ACC112 (cell line): Measurements from ENCODE around the gene SLC35F1.

Source experiments
- H2AFZ ChIP-seq: fragments of 200-600 bp; sonication (generic); one replicate; pipeline ENCODE4 v1.6.0; 2017; ENCODE audit warnings: antibody characterized with exemption, low read length; ENCODE audit not compliant: unreplicated experiment
- H3K27ac ChIP-seq: fragments of 200-600 bp; sonication (generic); 2 replicates; pipeline ENCODE4 v1.5.1; 2014; ENCODE audit warnings: low read depth, mild to moderate bottlenecking, antibody characterized with exemption, low read length, moderate library complexity
- H3K27me3 ChIP-seq: fragments of 200-600 bp; sonication (generic); 2 replicates; pipeline ENCODE4 v1.6.1; 2014; ENCODE audit warnings: mild to moderate bottlenecking, antibody characterized with exemption, low read length, moderate library complexity, mixed read lengths; ENCODE audit not compliant: insufficient read depth
- H3K36me3 ChIP-seq: fragments of 200-600 bp; sonication (generic); 2 replicates; pipeline ENCODE4 v1.6.1; 2016; ENCODE audit warnings: mild to moderate bottlenecking, antibody characterized with exemption, low read length, moderate library complexity, mixed read lengths; ENCODE audit not compliant: insufficient read depth
- H3K4me1 ChIP-seq: fragments of 200-600 bp; sonication (generic); one replicate; pipeline ENCODE4 v1.6.1; 2016; ENCODE audit warnings: low read length, mixed read lengths; ENCODE audit not compliant: insufficient read depth, unreplicated experiment, control insufficient read depth
- H3K4me3 ChIP-seq: fragments of 200-600 bp; sonication (generic); 2 replicates; pipeline ENCODE4 v1.5.1; 2014; ENCODE audit warnings: mild to moderate bottlenecking, low read depth, low read length
- H3K79me2 ChIP-seq: fragments of 200-600 bp; sonication (generic); one replicate; pipeline ENCODE4 v1.6.0; 2016; ENCODE audit warnings: low read length; ENCODE audit not compliant: control insufficient read depth, unreplicated experiment, insufficient read depth

SLC35F1 gene

DNA sequence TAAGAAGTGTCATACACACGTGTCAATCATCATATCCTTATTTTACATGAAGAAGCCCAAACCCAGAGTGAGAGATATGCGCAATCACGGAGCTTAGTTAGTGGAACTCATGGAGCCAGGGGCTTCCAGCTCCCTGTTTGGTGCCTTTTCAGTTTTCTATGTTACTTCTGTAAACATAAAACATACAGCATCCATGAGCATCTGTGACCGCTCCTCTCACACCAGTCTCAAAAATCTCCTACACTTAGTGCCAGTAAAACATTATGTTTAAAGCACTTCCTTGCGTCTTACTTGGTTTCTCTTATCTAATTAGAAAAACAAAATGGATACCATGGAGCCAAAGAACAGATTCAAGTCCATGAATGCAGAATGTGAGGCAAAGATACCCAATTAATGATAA lies 240.4 kb downstream of the SLC35F1 start:
- Histone ChIP-seq H3K4me3 (no peak overlapping the region), H3K79me2 (no peaks in the 10 kb centered on the region), H3K36me3 (no peaks in the 10 kb centered on the region), H3K27ac (no peak overlapping the region), H2AFZ (no peak overlapping the region), H3K4me1 (no peaks in the 10 kb centered on the region), H3K27me3 (no peaks in the 10 kb centered on the region)

DNA sequence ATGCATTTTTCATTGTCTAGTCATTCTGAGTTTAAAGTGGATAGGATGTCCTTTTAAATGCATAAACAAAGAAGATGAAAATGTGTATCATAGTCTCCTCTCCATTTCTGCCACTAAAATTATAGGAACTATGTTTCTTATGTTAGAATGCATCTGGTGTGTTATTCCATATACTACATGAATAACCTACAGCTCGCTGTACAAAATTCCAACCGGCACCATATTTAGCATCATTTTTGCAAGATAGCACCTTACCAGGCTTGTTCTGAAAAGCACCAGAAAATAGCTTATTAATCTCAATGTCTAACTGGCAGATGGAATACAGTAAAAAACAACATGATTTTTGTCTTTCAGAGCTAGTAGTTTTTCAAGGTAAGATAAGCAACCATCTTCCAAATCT lies 241.5 kb downstream of the SLC35F1 start:
- no peak overlapping the region for H2AFZ ChIP-seq
- no peak overlapping the region for H3K4me3 ChIP-seq
- H3K4me1 ChIP-seq = no peaks in the 10 kb centered on the region
- no peaks in the 10 kb centered on the region for H3K79me2 ChIP-seq
- H3K27me3 ChIP-seq = no peaks in the 10 kb centered on the region
- H3K27ac ChIP-seq = no peak overlapping the region
- no peaks in the 10 kb centered on the region for H3K36me3 ChIP-seq

DNA sequence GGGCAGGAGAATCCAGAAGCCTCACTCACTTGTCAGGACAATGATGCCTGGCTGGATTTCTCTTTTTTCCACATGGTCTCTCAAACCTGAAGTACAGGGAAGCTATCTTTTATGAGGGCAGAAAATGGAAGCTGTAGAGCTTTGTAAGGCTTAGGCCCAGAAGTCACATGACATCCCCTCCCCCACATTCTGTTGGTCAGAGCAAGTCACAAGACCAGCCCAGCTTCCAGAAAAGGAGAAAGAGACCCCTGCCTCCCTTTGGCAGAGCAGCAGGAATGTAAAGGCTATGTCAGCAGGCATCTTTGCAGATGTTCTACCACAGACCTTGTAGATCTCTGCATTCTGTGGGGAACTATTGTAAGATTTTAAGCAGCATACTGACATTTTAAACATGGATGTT lies 245.5 kb downstream of the SLC35F1 start:
- Histone ChIP-seq H3K79me2 (no peaks in the 10 kb centered on the region), H3K36me3 (no peaks in the 10 kb centered on the region), H3K4me3 (no peak overlapping the region), H3K27me3 (no peaks in the 10 kb centered on the region), H3K27ac (no peak overlapping the region), H3K4me1 (no peaks in the 10 kb centered on the region), H2AFZ (no peak overlapping the region)

DNA sequence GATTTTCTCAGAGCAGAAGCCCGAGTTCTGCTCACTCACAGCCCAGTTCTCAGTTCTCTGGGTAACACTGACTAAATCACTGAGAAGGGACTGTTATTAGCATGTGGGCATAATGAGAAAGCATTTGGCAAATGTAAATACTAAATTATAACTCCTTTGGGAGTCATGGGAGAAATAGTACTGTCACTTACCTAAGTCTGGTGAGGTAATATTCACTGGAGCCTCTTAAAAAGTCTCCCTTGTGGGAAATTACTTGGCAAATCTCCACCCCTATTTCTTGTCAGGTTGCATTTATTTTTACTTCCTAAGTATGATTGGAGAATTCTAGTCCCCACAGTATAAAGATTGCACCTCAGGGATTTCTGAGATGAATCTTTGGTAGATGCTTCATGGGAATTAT lies 254.3 kb downstream of the SLC35F1 start:
- Histone ChIP-seq H2AFZ (no peak overlapping the region), H3K4me1 (no peaks in the 10 kb centered on the region), H3K4me3 (no peak overlapping the region), H3K27ac (no peak overlapping the region), H3K27me3 (no peaks in the 10 kb centered on the region), H3K79me2 (no peaks in the 10 kb centered on the region), H3K36me3 (no peaks in the 10 kb centered on the region)

DNA sequence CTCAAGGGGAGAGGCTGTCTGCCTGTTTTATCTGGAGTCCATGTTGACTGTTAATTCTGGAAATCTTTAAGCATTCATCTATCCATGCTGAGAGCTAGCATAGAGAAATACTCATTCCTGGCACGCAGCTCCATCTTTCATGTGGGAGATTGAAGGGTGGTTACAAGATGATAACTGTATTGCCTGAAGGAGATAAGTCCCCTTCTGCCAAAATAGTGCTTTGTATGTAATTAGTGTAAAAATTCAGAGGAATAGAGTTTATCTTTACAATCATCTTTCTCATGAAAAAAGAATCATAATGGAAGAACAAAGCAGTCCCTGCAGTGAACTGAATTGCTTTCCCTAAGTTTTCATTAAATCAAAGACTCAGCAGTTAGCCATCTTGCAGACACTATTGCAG lies 256.5 kb downstream of the SLC35F1 start:
- Histone ChIP-seq H2AFZ (no peak overlapping the region), H3K27me3 (peaks cover 4% of the 10 kb centered on the region; the same call in 1 of the 2 replicates), H3K4me3 (no peak overlapping the region)

DNA sequence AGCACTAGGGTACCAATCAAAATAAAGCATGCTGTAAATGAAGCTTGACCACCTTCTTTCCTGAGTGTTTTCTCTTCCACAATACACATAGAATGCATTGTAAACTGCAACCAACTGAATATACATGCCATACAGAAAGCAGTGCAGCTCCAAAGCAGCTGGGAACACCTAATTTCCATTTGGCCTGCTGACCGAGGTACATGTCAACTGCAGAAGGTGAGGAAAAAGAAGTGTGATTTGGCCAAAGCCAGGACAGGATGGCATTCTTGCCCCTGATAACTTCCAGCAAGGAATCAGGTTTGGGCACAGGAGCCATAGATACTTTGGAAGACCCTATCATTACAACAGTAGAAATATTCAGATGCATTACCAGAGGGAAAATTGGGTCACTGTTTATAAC lies 258.4 kb downstream of the SLC35F1 start:
- Histone ChIP-seq H3K27me3 (peaks cover 4% of the 10 kb centered on the region; the same call in 1 of the 2 replicates), H3K79me2 (no peaks in the 10 kb centered on the region), H3K4me3 (no peak overlapping the region)

More for the DNA sequence above, 256.5 kb downstream of the SLC35F1 start:
- Histone ChIP-seq H3K79me2 (no peaks in the 10 kb centered on the region), H3K27ac (no peak overlapping the region), H3K4me1 (no peaks in the 10 kb centered on the region), H3K36me3 (no peaks in the 10 kb centered on the region)

DNA sequence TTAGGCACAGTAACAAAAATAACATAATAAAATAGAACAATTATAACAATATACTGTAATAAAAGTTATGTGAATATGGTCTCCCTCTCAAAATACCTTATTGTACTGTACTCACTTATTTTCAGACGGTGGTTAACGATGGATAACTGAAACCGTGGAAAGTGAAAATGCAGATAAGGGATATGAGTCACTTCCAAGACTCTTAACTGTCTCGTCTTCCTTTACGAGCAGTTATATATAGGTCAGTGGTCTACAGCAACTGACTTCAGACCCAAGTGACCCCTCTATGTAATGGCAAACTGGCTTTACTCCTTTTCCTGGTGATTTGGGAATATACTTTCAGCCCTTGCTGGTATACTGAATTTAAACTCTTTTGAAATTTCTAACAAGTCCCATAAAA lies 261.4 kb downstream of the SLC35F1 start:
- Histone ChIP-seq H2AFZ (no peak overlapping the region), H3K4me1 (no peaks in the 10 kb centered on the region), H3K4me3 (no peak overlapping the region), H3K79me2 (no peaks in the 10 kb centered on the region), H3K27ac (no peak overlapping the region), H3K27me3 (peaks cover 4% of the 10 kb centered on the region; the same call in 1 of the 2 replicates), H3K36me3 (no peaks in the 10 kb centered on the region)

More for the DNA sequence above, 258.4 kb downstream of the SLC35F1 start:
- Histone ChIP-seq H3K36me3 (no peaks in the 10 kb centered on the region), H2AFZ (no peak overlapping the region), H3K4me1 (no peaks in the 10 kb centered on the region), H3K27ac (no peak overlapping the region)

DNA sequence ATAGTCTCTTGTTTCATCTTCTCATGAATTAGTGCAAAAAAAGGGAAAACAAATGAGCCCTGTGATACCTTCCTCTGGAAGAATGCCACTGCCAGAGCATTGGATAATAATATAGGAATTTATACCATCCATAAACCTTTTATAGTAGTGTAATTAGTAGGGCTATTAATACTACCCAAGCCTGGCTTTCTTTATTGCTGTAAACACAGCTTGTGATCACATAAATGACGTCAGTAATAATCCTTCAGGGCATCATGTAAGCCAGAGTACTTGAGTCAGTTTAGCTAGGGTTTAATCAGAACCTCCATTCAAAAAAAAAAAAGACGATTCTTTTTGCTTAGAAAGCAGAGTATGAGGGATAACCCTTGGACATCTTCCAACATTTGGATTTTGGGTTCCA lies 264.8 kb downstream of the SLC35F1 start:
- no peak overlapping the region for H3K4me3 ChIP-seq
- H3K79me2 ChIP-seq = no peaks in the 10 kb centered on the region
- no peak overlapping the region for H3K27ac ChIP-seq
- H3K27me3 ChIP-seq = peaks cover 4% of the 10 kb centered on the region; the same call in 1 of the 2 replicates
- H2AFZ ChIP-seq = no peak overlapping the region
- no peaks in the 10 kb centered on the region for H3K36me3 ChIP-seq
- H3K4me1 ChIP-seq = no peaks in the 10 kb centered on the region

DNA sequence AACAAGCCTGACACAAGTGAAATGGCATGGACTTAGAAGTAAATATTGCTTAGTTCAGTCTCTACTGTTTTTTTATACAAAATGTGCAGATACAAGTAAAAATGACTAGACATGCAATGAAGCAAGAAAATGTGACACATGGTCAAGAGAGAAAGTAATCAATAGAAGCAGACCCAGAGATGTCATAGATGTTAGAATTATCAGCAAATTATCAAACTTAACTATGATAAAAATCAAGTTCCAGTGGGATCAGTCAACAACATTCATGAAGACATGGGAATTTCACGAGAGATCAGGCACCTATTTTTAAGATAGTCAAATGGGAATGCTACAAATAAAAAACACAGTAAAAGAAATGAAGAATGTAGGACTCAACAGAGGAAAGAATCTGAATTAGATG lies 267.0 kb downstream of the SLC35F1 start:
- no peak overlapping the region for H2AFZ ChIP-seq
- H3K4me3 ChIP-seq = no peak overlapping the region
- H3K36me3 ChIP-seq = no peaks in the 10 kb centered on the region
- no peaks in the 10 kb centered on the region for H3K4me1 ChIP-seq
- H3K27ac ChIP-seq = no peak overlapping the region
- H3K27me3 ChIP-seq = no peaks in the 10 kb centered on the region
- H3K79me2 ChIP-seq = no peaks in the 10 kb centered on the region

DNA sequence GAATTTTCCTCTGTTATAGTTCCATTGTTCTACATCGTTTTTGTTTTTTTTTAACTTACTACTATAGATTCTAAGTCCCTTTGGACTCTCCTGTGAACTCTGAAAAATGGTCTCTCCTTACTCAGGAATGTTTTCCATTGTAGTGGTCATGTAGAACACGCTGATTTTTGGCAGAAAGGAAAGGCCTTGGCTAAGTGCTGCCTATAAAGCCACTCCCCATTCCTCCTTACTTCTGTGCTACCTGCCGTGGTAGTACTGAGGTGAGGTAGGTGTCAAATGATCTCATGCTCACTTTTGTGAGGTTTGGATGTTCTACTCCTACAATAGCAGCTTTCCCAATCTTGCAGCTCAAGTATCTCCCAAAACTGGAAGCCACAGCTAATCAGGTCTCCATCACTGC lies 270.7 kb downstream of the SLC35F1 start:
- Histone ChIP-seq H3K27ac (no peak overlapping the region), H3K27me3 (no peaks in the 10 kb centered on the region)

DNA sequence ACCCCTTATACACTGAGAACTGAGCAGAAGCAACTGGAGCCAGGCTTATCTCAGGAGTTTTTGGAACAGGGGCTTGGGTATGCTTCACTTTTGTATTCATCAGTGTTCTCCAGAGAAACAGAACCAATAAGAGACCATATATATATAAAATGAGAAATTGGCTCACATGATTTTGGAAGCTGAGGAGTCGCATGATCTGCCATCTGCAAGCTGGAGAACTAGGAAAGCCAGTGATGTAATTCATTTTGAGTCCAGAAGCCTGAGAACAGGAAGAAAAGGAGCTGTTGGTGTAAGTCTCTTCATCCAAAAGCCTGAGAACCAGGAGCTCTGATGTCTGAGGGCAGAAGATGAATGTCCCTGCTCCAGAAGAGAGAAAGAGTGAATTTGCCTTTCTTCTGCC lies 272.0 kb downstream of the SLC35F1 start:
- H3K79me2 ChIP-seq = no peaks in the 10 kb centered on the region
- H3K27ac ChIP-seq = no peak overlapping the region

More for the DNA sequence above, 270.7 kb downstream of the SLC35F1 start:
- Histone ChIP-seq H3K4me1 (no peaks in the 10 kb centered on the region), H2AFZ (no peak overlapping the region), H3K4me3 (no peak overlapping the region), H3K79me2 (no peaks in the 10 kb centered on the region), H3K36me3 (no peaks in the 10 kb centered on the region)

More for the DNA sequence above, 272.0 kb downstream of the SLC35F1 start:
- Histone ChIP-seq H3K27me3 (no peaks in the 10 kb centered on the region), H3K36me3 (no peaks in the 10 kb centered on the region), H3K4me3 (no peak overlapping the region), H2AFZ (no peak overlapping the region), H3K4me1 (no peaks in the 10 kb centered on the region)
